HFFc6 (cell line): Measurements from ENCODE around the gene PCDHGB1. TPM values are rescaled to one million over a fixed set of nuclear protein-coding genes. Genes with fewer than 3 reads are reported as not detected.

Experiments
- DNase-seq: peaks from one replicate; pipeline ENCODE4 v3.0.0-alpha.2; 2018
- H3K27ac Mint-ChIP-seq: 2 replicates; pipeline ENCODE4 v1.8.0; 2020; ENCODE audit warnings: mild to moderate bottlenecking, mixed read lengths
- H3K27me3 Mint-ChIP-seq: 2 replicates; pipeline ENCODE4 v1.8.0; 2021; ENCODE audit warnings: mild to moderate bottlenecking, moderate library complexity, mixed read lengths; ENCODE audit not compliant: insufficient read depth
- H3K36me3 Mint-ChIP-seq: 2 replicates; pipeline ENCODE4 v1.8.0; 2021; ENCODE audit warnings: low read depth, mixed read lengths
- H3K4me1 Mint-ChIP-seq: 2 replicates; pipeline ENCODE4 v1.8.0; 2020; ENCODE audit warnings: low read depth, mixed read lengths
- H3K4me3 Mint-ChIP-seq: 2 replicates; pipeline ENCODE4 v1.8.0; 2020; ENCODE audit warnings: mild to moderate bottlenecking, moderate library complexity, mixed read lengths
- H3K9me3 Mint-ChIP-seq: 2 replicates; pipeline ENCODE4 v1.8.0; 2020; ENCODE audit warnings: mild to moderate bottlenecking, mixed read lengths
- total RNA-seq, 6 experiments: library from RNA; stranded (reverse); fragmentation: NEBNext Ultra II Directional; extraction: Animal tissue kit (Norgen Biotek cat#: 25700); gene quantifications; 2 replicates in 1 of 6; 3 replicates in 5 of 6; pipeline ENCODE4 v1.2.3, GENCODE V29; 2021
- TF ChIP-seq, protein P1 (sequence below): fragments of 200-600 bp; sonication (generic); IDR thresholded peaks from 2 replicates; pipeline ENCODE4 v1.5.0; 2021; ENCODE audit warnings: antibody characterized with exemption, mild to moderate bottlenecking

Gene PCDHGB1
- total RNA-seq, 6 experiments from 2014 or later: 2.6 to 4.5 (median 3.4) TPM

DNA sequence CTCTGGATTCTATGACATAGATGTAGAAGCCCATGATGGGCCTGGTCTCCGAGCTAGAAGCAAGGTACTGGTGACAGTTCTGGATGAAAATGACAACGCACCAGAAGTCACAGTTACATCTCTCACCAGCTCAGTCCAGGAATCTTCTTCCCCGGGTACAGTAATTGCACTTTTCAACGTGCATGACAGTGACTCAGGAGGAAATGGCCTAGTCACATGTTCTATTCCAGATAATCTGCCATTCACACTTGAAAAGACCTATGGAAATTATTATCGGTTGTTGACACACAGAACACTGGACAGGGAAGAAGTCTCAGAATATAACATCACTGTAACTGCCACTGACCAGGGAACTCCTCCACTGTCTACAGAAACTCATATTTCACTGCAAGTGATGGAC, 6.2 kb downstream of the PCDHGB1 start:
- H3K4me3 Mint-ChIP-seq: no peak overlapping the region; the same call in 1 of the 2 replicates

DNA sequence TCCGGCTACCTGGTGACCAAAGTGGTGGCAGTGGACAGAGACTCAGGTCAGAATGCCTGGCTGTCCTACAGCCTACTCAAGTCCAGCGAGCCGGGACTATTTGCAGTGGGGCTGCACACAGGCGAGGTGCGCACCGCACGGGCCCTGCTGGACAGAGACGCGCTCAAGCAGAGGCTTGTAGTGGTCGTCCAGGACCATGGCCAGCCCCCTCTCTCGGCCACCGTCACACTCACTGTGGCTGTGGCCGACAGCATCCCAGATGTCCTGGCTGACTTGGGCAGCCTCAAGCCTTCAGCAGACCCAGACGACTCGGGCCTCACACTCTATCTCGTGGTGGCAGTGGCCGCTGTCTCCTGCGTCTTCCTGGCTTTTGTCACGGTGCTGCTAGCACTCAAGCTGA, 7.1 kb downstream of the PCDHGB1 start:
- Mint-ChIP-seq H3K4me1 (peaks cover 12% of the 10 kb centered on the region), H3K36me3 (peaks cover 50% of the 10 kb centered on the region), H3K27ac (no peak overlapping the region), H3K9me3 (peaks cover 59% of the 10 kb centered on the region), H3K4me3 (no peak overlapping the region), H3K27me3 (peaks cover 4% of the 10 kb centered on the region)
- TF ChIP-seq, protein P1, sequence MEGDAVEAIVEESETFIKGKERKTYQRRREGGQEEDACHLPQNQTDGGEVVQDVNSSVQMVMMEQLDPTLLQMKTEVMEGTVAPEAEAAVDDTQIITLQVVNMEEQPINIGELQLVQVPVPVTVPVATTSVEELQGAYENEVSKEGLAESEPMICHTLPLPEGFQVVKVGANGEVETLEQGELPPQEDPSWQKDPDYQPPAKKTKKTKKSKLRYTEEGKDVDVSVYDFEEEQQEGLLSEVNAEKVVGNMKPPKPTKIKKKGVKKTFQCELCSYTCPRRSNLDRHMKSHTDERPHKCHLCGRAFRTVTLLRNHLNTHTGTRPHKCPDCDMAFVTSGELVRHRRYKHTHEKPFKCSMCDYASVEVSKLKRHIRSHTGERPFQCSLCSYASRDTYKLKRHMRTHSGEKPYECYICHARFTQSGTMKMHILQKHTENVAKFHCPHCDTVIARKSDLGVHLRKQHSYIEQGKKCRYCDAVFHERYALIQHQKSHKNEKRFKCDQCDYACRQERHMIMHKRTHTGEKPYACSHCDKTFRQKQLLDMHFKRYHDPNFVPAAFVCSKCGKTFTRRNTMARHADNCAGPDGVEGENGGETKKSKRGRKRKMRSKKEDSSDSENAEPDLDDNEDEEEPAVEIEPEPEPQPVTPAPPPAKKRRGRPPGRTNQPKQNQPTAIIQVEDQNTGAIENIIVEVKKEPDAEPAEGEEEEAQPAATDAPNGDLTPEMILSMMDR: no peak
- no peak for DNase-seq

More for the DNA sequence above, 6.2 kb downstream of the PCDHGB1 start:
- peaks cover 7% of the 10 kb centered on the region for H3K27me3 Mint-ChIP-seq
- H3K9me3 Mint-ChIP-seq: peaks cover 56% of the 10 kb centered on the region
- no peak overlapping the region for H3K27ac Mint-ChIP-seq
- DNase-seq: no peak
- H3K36me3 Mint-ChIP-seq: peaks cover 46% of the 10 kb centered on the region
- peaks cover 12% of the 10 kb centered on the region for H3K4me1 Mint-ChIP-seq
- TF ChIP-seq, protein P1: no peak

DNA sequence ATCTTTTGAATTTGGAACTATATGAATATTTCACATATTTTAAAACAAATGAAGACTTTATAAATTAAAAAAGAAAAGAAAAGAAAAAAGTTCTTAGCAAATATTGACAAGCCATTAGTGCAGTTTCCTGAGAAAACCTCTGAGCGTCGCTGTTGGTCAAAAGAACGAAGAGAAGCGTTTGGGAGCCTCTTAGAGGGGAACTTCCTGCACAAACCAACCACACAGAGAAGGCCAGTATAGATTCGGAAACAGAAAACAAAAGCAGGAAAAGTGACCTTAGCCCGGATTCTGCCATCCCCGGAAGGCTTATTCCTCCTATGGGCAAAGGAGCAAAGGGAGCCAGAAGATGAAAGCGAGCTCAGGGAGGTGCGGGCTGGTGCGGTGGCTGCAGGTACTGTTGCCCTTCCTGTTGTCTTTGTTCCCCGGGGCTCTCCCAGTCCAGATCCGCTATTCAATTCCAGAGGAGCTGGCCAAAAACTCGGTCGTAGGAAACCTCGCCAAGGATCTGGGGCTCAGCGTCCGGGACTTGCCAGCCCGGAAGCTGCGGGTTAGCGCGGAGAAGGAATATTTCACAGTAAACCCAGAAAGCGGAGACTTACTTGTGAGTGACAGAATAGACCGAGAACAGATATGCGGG, 10.0 kb downstream of the PCDHGB1 start, which contains the start of gene PCDHGB2:
PCDHGB2 (plus strand) TSS at position 205 of the 637 bp plus-strand sequence; CDS start at position 347, 142 bp downstream.
- peak; percentile 41 for DNase-seq
- Mint-ChIP-seq H3K4me3 (peak within 1 kb of the TSS; percentile 86), H3K27ac (peak within 1 kb of the TSS; percentile 70; the same call in 1 of the 2 replicates), H3K9me3 (peaks cover 69% of the 10 kb centered on the region), H3K4me1 (peaks cover 22% of the 10 kb centered on the region), H3K36me3 (peaks cover 59% of the 10 kb centered on the region), H3K27me3 (peaks cover 2% of the 10 kb centered on the region)
- TF ChIP-seq, protein P1: peak; percentile 76

DNA sequence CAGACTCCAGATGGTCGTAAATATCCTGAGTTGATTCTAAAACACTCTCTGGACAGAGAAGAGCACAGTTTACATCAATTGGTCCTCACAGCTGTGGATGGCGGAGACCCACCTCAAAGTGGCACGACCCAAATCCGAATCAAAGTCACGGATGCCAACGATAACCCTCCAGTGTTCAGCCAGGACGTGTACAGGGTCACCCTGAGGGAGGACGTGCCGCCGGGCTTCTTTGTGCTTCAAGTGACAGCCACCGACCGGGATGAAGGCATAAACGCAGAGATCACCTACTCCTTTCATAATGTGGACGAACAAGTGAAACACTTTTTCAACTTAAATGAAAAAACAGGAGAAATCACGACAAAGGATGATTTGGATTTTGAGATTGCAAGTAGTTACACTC, 10.8 kb downstream of the PCDHGB1 start:
- Mint-ChIP-seq H3K4me3 (peak overlapping the region; percentile 86; the same call in 1 of the 2 replicates), H3K27ac (no peak overlapping the region), H3K36me3 (peaks cover 59% of the 10 kb centered on the region), H3K4me1 (peaks cover 22% of the 10 kb centered on the region), H3K9me3 (peaks cover 69% of the 10 kb centered on the region), H3K27me3 (peaks cover 2% of the 10 kb centered on the region)
- DNase-seq: no peak
- TF ChIP-seq, protein P1: no peak

DNA sequence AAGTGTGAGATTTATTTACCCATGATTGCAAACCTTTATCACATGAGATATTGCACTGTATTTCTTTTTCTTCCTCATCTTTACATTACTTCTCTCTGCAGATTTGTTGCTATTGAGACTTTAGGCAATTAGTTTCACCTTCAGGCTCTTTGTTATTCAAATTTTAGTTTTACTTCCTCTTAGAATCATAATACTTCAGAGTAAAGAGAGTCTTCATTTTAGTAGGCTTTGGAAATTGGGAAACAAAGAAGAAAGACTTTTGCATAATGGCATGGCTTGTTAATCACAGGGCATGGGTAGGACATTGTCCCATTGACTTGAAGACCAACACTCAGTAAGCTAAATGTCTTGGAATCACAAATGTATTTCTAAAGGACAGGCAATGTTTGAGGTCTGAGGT, 12.8 kb downstream of the PCDHGB1 start:
- peaks cover 22% of the 10 kb centered on the region for H3K4me1 Mint-ChIP-seq
- TF ChIP-seq, protein P1: no peak
- DNase-seq: no peak
- peaks cover 54% of the 10 kb centered on the region for H3K36me3 Mint-ChIP-seq
- peaks cover 66% of the 10 kb centered on the region for H3K9me3 Mint-ChIP-seq
- no peak overlapping the region for H3K27ac Mint-ChIP-seq
- H3K27me3 Mint-ChIP-seq: peaks cover 4% of the 10 kb centered on the region
- H3K4me3 Mint-ChIP-seq: peak overlapping the region; percentile 42
